SK-N-SH treated with all-trans-retinoic acid at 6 μM for 48 hours (cell line): Measurements from ENCODE around the gene PDZD4.

Experiments
- ATAC-seq: fragments of 200-7000 bp; cut with Tn5 transposase; 3 replicates; pipeline ENCODE4 v1.9.1; 2020; ENCODE audit warnings: mild to moderate bottlenecking, moderate library complexity
- ARNTL ChIP-seq: fragments of 450-650 bp; formaldehyde crosslinking; IDR thresholded peaks from 2 replicates; pipeline ENCODE4 v1.5.0; 2020; ENCODE audit warnings: low read depth, mild to moderate bottlenecking, moderate library complexity, borderline replicate concordance
- BACH2 ChIP-seq: fragments of 250-450 bp; sonication (Bioruptor Pico); IDR thresholded peaks from 2 replicates; pipeline ENCODE4 v1.9.0; 2021; ENCODE audit warnings: mild to moderate bottlenecking, borderline replicate concordance
- CSDC2 ChIP-seq: fragments of 250-450 bp; sonication (Bioruptor Pico); IDR thresholded peaks from 2 replicates; pipeline ENCODE4 v1.5.0; 2020; ENCODE audit warnings: mild to moderate bottlenecking, moderate library complexity
- GLIS3 ChIP-seq: fragments of 250-450 bp; sonication (Bioruptor Pico); IDR thresholded peaks from 2 replicates; pipeline ENCODE4 v1.5.0; 2020; ENCODE audit warnings: mild to moderate bottlenecking, moderate library complexity
- ISL1 ChIP-seq: fragments of 250-450 bp; sonication (Bioruptor Pico); IDR thresholded peaks from 2 replicates; pipeline ENCODE4 v2.1.2; 2022; ENCODE audit warnings: mild to moderate bottlenecking, moderate library complexity
- OSR1 ChIP-seq: fragments of 250-450 bp; sonication (Bioruptor Pico); IDR thresholded peaks from 2 replicates; pipeline ENCODE4 v1.8.0; 2022; ENCODE audit warnings: moderate library complexity, mild to moderate bottlenecking, inconsistent platforms
- PPARA ChIP-seq: fragments of 250-450 bp; sonication (Bioruptor Pico); IDR thresholded peaks from 2 replicates; pipeline ENCODE4 v1.5.0; 2020; ENCODE audit warnings: mild to moderate bottlenecking, borderline replicate concordance
- RARB ChIP-seq: fragments of 250-450 bp; sonication (Bioruptor Pico); IDR thresholded peaks from 2 replicates; pipeline ENCODE4 v1.8.0; 2021; ENCODE audit warnings: mild to moderate bottlenecking, moderate library complexity
- SNAI2 ChIP-seq: fragments of 250-450 bp; sonication (Bioruptor Pico); IDR thresholded peaks from 2 replicates; pipeline ENCODE4 v1.5.0; 2020; ENCODE audit warnings: mild to moderate bottlenecking, moderate library complexity
- TCF4 ChIP-seq: fragments of 250-450 bp; sonication (Bioruptor Pico); IDR thresholded peaks from 2 replicates; pipeline ENCODE4 v1.8.0; 2021; ENCODE audit warnings: mild to moderate bottlenecking, moderate library complexity, borderline replicate concordance
- TOX ChIP-seq: fragments of 250-450 bp; sonication (Bioruptor Pico); IDR thresholded peaks from 2 replicates; pipeline ENCODE4 v1.8.0; 2021; ENCODE audit warnings: mild to moderate bottlenecking, moderate library complexity, borderline replicate concordance
- ZC3H10 ChIP-seq: fragments of 250-450 bp; sonication (Bioruptor Pico); IDR thresholded peaks from 2 replicates; pipeline ENCODE4 v1.5.1; 2021; ENCODE audit warnings: mild to moderate bottlenecking, moderate library complexity
- ZFP3 ChIP-seq: fragments of 250-450 bp; sonication (Bioruptor Pico); IDR thresholded peaks from 2 replicates; pipeline ENCODE4 v1.5.0; 2020; ENCODE audit warnings: mild to moderate bottlenecking, moderate library complexity
- ZFP30 ChIP-seq: fragments of 450-650 bp; formaldehyde crosslinking; IDR thresholded peaks from 2 replicates; pipeline ENCODE4 v1.5.0; 2022; ENCODE audit warnings: mild to moderate bottlenecking, moderate library complexity
- ZNF565 ChIP-seq: fragments of 450-650 bp; formaldehyde crosslinking; conservative IDR thresholded peaks from 2 replicates; pipeline ENCODE4 v1.5.0; 2020; ENCODE audit warnings: low read depth, mild to moderate bottlenecking, moderate library complexity
- ZNF70 ChIP-seq: fragments of 450-650 bp; formaldehyde crosslinking; IDR thresholded peaks from 2 replicates; pipeline ENCODE4 v1.5.0; 2020; ENCODE audit warnings: mild to moderate bottlenecking, moderate library complexity
- ZNF8 ChIP-seq: fragments of 450-650 bp; formaldehyde crosslinking; IDR thresholded peaks from 2 replicates; pipeline ENCODE4 v1.5.0; 2020; ENCODE audit warnings: mild to moderate bottlenecking, moderate library complexity
- TF ChIP-seq, protein P1 (sequence below): fragments of 250-450 bp; sonication (Bioruptor Pico); IDR thresholded peaks from 2 replicates; pipeline ENCODE4 v1.8.0; 2020; ENCODE audit warnings: mild to moderate bottlenecking, moderate library complexity, borderline replicate concordance
- TF ChIP-seq, protein P2 (sequence below): fragments of 250-450 bp; sonication (Bioruptor Pico); IDR thresholded peaks from 2 replicates; pipeline ENCODE4 v1.5.1; 2021; ENCODE audit warnings: mild to moderate bottlenecking, moderate library complexity
- TF ChIP-seq, protein P3 (sequence below): fragments of 250-450 bp; sonication (Bioruptor Pico); IDR thresholded peaks from 2 replicates; pipeline ENCODE4 v1.5.1; 2020; ENCODE audit warnings: low read depth, mild to moderate bottlenecking, moderate library complexity
- TF ChIP-seq, protein P4 (sequence below): fragments of 250-450 bp; sonication (Bioruptor Pico); IDR thresholded peaks from 2 replicates; pipeline ENCODE4 v1.8.0; 2021; ENCODE audit warnings: low read depth, mild to moderate bottlenecking, moderate library complexity, borderline replicate concordance
- TF ChIP-seq, protein P5 (sequence below): fragments of 250-450 bp; sonication (Bioruptor Pico); IDR thresholded peaks from 2 replicates; pipeline ENCODE4 v1.5.0; 2020; ENCODE audit warnings: mild to moderate bottlenecking, moderate library complexity

The PDZD4 gene

DNA sequence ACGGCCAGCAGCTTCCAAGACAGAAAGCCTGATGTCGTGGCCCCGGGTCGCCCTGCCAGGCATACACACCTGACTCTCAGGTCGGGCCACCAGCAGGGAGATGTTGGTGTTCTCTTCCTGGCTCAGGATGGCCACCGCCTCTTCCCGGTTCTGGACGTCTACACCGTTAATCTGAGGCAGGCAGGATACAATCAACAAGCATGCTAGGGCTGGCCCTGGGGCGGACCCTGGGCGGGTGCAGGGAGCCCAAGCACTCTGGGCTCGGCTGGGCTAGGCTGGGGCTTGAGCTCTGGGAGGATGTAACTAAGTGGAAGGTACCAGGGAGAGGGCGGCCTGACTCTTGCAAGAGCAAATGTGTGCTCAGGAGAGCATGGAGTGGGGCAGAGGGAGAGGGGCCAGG is 24.9 kb downstream of the PDZD4 start (continued):
- TF ChIP-seq, protein P1, sequence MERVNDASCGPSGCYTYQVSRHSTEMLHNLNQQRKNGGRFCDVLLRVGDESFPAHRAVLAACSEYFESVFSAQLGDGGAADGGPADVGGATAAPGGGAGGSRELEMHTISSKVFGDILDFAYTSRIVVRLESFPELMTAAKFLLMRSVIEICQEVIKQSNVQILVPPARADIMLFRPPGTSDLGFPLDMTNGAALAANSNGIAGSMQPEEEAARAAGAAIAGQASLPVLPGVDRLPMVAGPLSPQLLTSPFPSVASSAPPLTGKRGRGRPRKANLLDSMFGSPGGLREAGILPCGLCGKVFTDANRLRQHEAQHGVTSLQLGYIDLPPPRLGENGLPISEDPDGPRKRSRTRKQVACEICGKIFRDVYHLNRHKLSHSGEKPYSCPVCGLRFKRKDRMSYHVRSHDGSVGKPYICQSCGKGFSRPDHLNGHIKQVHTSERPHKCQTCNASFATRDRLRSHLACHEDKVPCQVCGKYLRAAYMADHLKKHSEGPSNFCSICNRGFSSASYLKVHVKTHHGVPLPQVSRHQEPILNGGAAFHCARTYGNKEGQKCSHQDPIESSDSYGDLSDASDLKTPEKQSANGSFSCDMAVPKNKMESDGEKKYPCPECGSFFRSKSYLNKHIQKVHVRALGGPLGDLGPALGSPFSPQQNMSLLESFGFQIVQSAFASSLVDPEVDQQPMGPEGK (CRISPR knock-in tag): no peak

DNA sequence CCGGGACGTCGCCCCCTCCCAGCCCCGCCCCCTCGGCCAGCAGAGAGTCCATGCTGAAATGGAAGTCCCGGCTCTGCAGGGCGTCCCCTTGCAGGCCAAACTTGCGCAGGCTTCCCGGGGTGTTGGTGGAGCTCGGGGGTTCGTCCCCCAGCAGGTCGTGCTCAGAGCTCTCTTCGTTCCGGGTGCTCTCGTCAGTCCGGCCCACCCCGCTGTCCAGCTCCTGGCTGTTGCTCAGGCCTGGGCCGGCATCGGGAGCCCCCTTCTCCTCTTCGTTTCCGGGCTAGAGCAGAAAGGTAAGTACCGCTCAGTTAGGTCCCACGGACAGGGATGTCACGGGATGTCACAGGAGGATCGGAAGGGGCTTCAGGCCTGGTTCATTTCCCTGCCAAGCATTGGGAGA is 25.7 kb downstream of the PDZD4 start:
- TF ChIP-seq TOX (CRISPR knock-in tag): no peak
- no peak for TF ChIP-seq BACH2 (CRISPR knock-in tag)
- no peak for TF ChIP-seq ZFP30 (CRISPR knock-in tag)
- TF ChIP-seq OSR1 (CRISPR knock-in tag): no peak
- TF ChIP-seq, protein P2, sequence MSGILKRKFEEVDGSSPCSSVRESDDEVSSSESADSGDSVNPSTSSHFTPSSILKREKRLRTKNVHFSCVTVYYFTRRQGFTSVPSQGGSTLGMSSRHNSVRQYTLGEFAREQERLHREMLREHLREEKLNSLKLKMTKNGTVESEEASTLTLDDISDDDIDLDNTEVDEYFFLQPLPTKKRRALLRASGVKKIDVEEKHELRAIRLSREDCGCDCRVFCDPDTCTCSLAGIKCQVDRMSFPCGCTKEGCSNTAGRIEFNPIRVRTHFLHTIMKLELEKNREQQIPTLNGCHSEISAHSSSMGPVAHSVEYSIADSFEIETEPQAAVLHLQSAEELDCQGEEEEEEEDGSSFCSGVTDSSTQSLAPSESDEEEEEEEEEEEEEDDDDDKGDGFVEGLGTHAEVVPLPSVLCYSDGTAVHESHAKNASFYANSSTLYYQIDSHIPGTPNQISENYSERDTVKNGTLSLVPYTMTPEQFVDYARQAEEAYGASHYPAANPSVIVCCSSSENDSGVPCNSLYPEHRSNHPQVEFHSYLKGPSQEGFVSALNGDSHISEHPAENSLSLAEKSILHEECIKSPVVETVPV (CRISPR knock-in tag): no peak
- TF ChIP-seq RARB (CRISPR knock-in tag): no peak
- TF ChIP-seq, protein P3, sequence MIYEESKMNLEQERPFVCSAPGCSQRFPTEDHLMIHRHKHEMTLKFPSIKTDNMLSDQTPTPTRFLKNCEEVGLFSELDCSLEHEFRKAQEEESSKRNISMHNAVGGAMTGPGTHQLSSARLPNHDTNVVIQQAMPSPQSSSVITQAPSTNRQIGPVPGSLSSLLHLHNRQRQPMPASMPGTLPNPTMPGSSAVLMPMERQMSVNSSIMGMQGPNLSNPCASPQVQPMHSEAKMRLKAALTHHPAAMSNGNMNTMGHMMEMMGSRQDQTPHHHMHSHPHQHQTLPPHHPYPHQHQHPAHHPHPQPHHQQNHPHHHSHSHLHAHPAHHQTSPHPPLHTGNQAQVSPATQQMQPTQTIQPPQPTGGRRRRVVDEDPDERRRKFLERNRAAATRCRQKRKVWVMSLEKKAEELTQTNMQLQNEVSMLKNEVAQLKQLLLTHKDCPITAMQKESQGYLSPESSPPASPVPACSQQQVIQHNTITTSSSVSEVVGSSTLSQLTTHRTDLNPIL (CRISPR knock-in tag): no peak
- TF ChIP-seq CSDC2 (CRISPR knock-in tag): no peak
- TF ChIP-seq ARNTL (CRISPR knock-in tag): no peak
- no peak for TF ChIP-seq TCF4 (CRISPR knock-in tag)
- no peak for TF ChIP-seq ZFP3 (CRISPR knock-in tag)
- TF ChIP-seq, protein P4, sequence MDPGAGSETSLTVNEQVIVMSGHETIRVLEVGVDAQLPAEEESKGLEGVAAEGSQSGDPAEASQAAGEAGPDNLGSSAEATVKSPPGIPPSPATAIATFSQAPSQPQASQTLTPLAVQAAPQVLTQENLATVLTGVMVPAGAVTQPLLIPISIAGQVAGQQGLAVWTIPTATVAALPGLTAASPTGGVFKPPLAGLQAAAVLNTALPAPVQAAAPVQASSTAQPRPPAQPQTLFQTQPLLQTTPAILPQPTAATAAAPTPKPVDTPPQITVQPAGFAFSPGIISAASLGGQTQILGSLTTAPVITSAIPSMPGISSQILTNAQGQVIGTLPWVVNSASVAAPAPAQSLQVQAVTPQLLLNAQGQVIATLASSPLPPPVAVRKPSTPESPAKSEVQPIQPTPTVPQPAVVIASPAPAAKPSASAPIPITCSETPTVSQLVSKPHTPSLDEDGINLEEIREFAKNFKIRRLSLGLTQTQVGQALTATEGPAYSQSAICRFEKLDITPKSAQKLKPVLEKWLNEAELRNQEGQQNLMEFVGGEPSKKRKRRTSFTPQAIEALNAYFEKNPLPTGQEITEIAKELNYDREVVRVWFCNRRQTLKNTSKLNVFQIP: no peak
- no peak for TF ChIP-seq ISL1 (CRISPR knock-in tag)
- TF ChIP-seq PPARA: no peak
- TF ChIP-seq, protein P1 (CRISPR knock-in tag): no peak
- no peak for TF ChIP-seq ZNF70 (CRISPR knock-in tag)
- no peak for TF ChIP-seq ZNF8 (CRISPR knock-in tag)
- no peak for ATAC-seq

DNA sequence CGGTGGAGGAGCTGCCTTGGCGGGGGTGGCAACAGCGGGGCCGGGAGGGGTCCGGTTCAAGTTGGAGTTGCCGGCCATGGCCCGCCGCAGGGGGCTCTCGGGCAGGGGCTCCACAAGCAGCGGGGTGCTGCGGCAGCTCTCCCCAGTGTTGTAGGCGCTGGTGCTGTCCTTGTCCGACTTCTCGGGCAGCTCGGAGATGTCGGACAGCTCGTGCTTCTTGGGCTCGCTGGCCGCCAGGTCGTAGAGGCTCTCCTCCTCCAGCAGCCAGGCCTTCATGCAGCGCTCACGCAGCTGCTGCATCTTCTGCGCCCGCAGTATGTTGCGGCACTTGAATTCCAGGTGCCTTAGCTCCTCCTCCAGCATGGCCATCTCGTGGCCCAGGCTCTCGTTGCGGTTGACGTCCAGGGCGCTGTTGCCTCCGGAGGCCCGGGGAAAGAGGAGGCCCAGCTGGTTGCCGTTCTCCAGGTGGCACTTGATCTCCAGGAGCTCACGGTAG is 26.2 kb downstream of the PDZD4 start:
- TF ChIP-seq PPARA (no peak), SNAI2 (CRISPR knock-in tag) (no peak), ZNF565 (CRISPR knock-in tag) (no peak), ZC3H10 (CRISPR knock-in tag) (no peak), RARB (CRISPR knock-in tag) (no peak), GLIS3 (no peak), ISL1 (CRISPR knock-in tag) (no peak), OSR1 (CRISPR knock-in tag) (no peak)
- TF ChIP-seq, protein P1 (CRISPR knock-in tag): no peak
- TF ChIP-seq, protein P5, sequence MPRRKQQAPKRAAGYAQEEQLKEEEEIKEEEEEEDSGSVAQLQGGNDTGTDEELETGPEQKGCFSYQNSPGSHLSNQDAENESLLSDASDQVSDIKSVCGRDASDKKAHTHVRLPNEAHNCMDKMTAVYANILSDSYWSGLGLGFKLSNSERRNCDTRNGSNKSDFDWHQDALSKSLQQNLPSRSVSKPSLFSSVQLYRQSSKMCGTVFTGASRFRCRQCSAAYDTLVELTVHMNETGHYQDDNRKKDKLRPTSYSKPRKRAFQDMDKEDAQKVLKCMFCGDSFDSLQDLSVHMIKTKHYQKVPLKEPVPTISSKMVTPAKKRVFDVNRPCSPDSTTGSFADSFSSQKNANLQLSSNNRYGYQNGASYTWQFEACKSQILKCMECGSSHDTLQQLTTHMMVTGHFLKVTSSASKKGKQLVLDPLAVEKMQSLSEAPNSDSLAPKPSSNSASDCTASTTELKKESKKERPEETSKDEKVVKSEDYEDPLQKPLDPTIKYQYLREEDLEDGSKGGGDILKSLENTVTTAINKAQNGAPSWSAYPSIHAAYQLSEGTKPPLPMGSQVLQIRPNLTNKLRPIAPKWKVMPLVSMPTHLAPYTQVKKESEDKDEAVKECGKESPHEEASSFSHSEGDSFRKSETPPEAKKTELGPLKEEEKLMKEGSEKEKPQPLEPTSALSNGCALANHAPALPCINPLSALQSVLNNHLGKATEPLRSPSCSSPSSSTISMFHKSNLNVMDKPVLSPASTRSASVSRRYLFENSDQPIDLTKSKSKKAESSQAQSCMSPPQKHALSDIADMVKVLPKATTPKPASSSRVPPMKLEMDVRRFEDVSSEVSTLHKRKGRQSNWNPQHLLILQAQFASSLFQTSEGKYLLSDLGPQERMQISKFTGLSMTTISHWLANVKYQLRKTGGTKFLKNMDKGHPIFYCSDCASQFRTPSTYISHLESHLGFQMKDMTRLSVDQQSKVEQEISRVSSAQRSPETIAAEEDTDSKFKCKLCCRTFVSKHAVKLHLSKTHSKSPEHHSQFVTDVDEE (CRISPR knock-in tag): no peak
- TF ChIP-seq, protein P2 (CRISPR knock-in tag): no peak
- no peak for ATAC-seq
